WERI-Rb-1 (cell line): ENCODE measurements around the gene PPP1CC.
A peak's percentile ranks its signal among the peaks of the same experiment; 100 is the strongest.

ENCODE experiments used
- DNase-seq: peaks from one replicate; pipeline ENCODE4 v3.0.0-alpha.2; 2020
- H3K27ac ChIP-seq: fragments of 250-450 bp; sonication (Bioruptor Pico); 2 replicates; pipeline ENCODE4 v1.5.1; 2020; ENCODE audit warnings: mild to moderate bottlenecking, moderate library complexity
- H3K27me3 ChIP-seq: fragments of 250-450 bp; sonication (Bioruptor Pico); 2 replicates; pipeline ENCODE4 v1.5.1; 2021; ENCODE audit warnings: mild to moderate bottlenecking, low read depth, moderate library complexity; ENCODE audit not compliant: insufficient read depth, severe bottlenecking
- H3K36me3 ChIP-seq: fragments of 250-450 bp; sonication (Bioruptor Pico); 2 replicates; pipeline ENCODE4 v1.5.1; 2020; ENCODE audit warnings: mild to moderate bottlenecking, moderate library complexity
- H3K4me3 ChIP-seq: 2 replicates; pipeline ENCODE4 v1.5.1; 2011; ENCODE audit warnings: low read depth, mild to moderate bottlenecking, control low read depth, low read length
- H3K9me3 ChIP-seq: fragments of 250-450 bp; sonication (Bioruptor Pico); 2 replicates; pipeline ENCODE4 v1.5.1; 2021; ENCODE audit warnings: mild to moderate bottlenecking, moderate library complexity; ENCODE audit not compliant: severe bottlenecking
- TF ChIP-seq, protein P1 (sequence below): IDR thresholded peaks from 2 replicates; pipeline ENCODE4 v1.5.1; 2011; ENCODE audit warnings: low read depth, mild to moderate bottlenecking, control low read depth, inconsistent platforms, low read length

PPP1CC gene

DNA sequence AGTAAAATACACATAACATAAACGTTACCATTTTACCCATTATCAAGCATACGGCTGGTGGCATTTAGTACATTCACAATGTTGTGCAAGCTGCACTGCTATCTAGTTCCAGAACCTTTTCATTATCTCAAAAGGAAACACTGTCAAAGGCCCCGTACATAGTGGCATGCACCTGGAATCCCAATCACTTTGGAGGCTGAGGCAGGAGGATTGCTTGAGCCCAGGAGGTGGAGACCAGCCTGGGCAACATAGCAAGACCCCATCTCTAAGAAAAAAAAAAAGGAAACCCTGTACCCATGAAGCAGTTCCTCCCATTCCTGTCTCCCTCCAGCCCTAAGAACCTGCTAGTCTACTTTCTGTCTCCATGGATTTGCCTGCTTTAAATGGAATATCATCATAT is 46.4 kb downstream of the PPP1CC start:
- Histone ChIP-seq H3K27me3 (no peaks in the 10 kb centered on the region), H3K9me3 (no peaks in the 10 kb centered on the region), H3K27ac (no peak overlapping the region), H3K36me3 (no peaks in the 10 kb centered on the region), H3K4me3 (no peak overlapping the region)
- TF ChIP-seq, protein P1, sequence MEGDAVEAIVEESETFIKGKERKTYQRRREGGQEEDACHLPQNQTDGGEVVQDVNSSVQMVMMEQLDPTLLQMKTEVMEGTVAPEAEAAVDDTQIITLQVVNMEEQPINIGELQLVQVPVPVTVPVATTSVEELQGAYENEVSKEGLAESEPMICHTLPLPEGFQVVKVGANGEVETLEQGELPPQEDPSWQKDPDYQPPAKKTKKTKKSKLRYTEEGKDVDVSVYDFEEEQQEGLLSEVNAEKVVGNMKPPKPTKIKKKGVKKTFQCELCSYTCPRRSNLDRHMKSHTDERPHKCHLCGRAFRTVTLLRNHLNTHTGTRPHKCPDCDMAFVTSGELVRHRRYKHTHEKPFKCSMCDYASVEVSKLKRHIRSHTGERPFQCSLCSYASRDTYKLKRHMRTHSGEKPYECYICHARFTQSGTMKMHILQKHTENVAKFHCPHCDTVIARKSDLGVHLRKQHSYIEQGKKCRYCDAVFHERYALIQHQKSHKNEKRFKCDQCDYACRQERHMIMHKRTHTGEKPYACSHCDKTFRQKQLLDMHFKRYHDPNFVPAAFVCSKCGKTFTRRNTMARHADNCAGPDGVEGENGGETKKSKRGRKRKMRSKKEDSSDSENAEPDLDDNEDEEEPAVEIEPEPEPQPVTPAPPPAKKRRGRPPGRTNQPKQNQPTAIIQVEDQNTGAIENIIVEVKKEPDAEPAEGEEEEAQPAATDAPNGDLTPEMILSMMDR: no peak
- no peak for DNase-seq

DNA sequence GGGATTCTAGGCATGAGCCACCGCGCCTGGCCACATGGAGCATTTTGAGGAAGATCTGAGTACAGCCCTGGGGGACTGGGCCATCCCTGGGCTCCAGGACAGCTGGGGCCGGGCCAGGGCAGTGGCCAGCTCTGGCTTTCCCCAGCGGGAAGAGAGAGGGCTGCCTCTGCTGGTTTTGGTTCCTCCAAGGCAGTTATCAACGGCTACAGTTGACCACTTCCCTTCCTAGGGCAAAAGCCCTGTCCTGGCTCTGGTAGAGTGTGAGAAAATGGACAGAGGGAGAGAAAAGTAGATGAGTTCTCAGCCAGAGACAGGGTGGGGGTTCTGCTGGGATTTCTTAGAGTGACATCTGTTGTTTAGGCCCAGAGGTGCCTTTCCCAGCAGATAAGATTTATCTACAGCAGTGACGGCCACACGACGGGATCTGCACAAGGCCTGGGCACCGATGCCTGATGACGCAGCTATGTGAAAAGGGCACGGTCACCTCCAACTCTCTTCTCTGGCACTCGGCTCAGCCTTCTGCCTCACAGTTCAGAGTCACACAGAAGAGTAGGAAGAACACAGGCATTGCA is 48.3 kb downstream of the PPP1CC start:
- peak; percentile 54 for DNase-seq
- Histone ChIP-seq H3K4me3 (no peak overlapping the region), H3K27me3 (no peaks in the 10 kb centered on the region), H3K9me3 (no peaks in the 10 kb centered on the region), H3K36me3 (no peaks in the 10 kb centered on the region), H3K27ac (peak overlapping the region; percentile 58)
- TF ChIP-seq, protein P1: no peak

DNA sequence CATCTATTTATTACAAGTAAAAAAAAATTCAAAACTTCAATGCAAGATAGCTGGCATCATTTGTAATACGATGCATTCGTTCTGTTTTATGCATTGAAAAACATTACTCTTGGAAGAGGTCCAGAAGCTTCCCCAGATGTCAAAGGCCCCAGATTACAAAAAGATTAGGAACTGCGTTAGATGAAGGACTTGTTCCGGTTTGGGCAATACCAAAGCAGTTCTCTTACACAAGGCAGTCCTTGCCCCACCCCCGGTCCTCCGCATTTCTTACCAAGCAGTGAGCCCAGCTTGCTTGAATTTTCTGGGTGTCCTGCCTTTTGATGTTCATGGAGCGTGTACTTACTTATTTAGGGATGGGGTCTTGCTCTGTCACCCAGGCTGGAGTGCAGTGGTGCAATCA is 49.0 kb downstream of the PPP1CC start:
- Histone ChIP-seq H3K4me3 (no peak overlapping the region), H3K36me3 (no peaks in the 10 kb centered on the region), H3K27me3 (no peaks in the 10 kb centered on the region), H3K9me3 (no peaks in the 10 kb centered on the region), H3K27ac (peak overlapping the region; percentile 58)
- no peak for DNase-seq
- TF ChIP-seq, protein P1: no peak

DNA sequence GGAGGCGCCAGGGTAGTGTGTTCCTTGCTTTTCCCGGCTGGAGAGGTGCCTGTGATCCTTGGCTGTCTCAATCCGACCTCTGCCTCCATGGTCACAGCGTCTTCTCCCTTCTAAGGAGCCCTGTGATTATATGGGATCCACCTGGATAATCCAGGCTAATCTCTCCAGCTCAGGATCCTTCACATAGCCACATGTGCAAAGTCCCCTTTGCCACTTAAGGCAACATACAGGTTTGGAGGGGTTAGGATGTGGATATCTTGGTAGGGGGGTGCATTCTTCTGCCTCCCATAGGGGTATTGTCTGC is 52.6 kb downstream of the PPP1CC start:
- Histone ChIP-seq H3K27ac (peak overlapping the region; percentile 34), H3K9me3 (peaks cover 2% of the 10 kb centered on the region), H3K27me3 (no peaks in the 10 kb centered on the region), H3K36me3 (no peaks in the 10 kb centered on the region), H3K4me3 (no peak overlapping the region)
- DNase-seq: peak; percentile 72
- TF ChIP-seq, protein P1: no peak

DNA sequence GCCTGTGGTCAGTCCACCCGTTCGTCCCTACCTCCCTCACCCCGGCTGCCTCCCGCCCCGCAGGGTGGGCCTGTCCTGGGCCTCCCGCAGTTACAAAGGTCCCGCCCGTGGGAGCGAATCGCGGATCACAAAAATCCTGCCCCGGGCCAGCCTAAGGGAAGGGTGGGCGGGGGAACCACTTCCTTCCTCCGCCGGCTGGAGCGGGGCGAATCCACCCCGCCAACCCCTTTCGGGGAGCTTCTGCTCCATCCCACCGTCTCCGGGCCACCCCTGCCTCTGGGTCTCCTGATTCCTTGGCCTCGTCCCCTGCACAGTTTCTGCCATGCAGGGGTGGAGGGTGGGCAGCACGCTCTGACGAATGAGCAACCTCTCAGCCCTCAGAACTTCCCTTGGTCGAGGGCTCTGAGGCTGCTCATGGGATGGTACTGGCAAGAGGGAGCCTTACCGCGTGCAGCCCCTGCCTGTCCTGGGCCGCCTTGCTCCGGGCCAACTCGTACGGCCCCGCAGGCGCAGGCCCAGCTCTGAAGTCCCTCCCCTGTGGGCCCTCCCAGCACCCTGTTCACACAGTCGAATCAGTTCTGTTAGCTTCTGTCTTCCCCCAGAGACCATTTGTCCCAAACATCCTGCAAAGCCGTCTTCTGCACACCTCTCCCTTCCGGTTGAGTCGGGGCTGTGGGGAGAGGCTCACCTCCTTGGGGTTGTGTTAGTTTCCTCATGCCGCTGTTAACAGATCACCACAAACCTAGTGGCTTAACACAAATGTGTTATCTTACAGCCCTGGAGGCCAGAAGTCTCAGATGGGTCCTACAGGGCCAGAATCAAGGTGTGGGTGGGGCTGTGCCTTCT is 53.2 kb downstream of the PPP1CC start:
- H3K27ac ChIP-seq: peak overlapping the region; percentile 34
- TF ChIP-seq, protein P1: no peak
- no peak for DNase-seq

More for the DNA sequence above, 53.2 kb downstream of the PPP1CC start:
- peaks cover 3% of the 10 kb centered on the region for H3K9me3 ChIP-seq
- no peak overlapping the region for H3K4me3 ChIP-seq
- H3K36me3 ChIP-seq: no peaks in the 10 kb centered on the region
- no peaks in the 10 kb centered on the region for H3K27me3 ChIP-seq
